Endothelial cell of umbilical vein (primary cell): ENCODE measurements around the gene ZNF83. TPM values are rescaled to one million over a fixed set of nuclear protein-coding genes. Genes with fewer than 3 reads are reported as not detected.
A peak's percentile ranks its signal among the peaks of the same experiment; 100 is the strongest.

Experiments used
- BruUV-seq: library from RNA; stranded (reverse); fragments of 400-500 nt; replicated peaks from 2 replicates; lab custom pipeline; 2021; lab: Mats Ljungman, UMichigan
- CTCF ChIA-PET: fragments of 300-600, 350-600 bp; sonication (Branson Sonifier 250); formaldehyde crosslinking; loops from one replicate; lab custom pipeline; 2021; ENCODE audit warnings: antibody characterized with exemption, inconsistent platforms; lab: Charles Lee
- POLR2A ChIA-PET: fragments of 300-600, 350-600 bp; sonication (Branson Sonifier 250); formaldehyde crosslinking; loops from one replicate; lab custom pipeline; 2021; ENCODE audit warnings: antibody characterized with exemption, inconsistent platforms; lab: Charles Lee
- DNase-seq: peaks from one replicate; pipeline ENCODE4 v3.0.0-alpha.2; 2011; ENCODE audit warnings: low read depth, low spot score
- FAIRE-seq: peaks from 2 replicates; lab custom pipeline; 2011; peaks lifted over from hg19 to GRCh38; lab: Jason Lieb, UNC
- H2AFZ ChIP-seq: 2 replicates; pipeline ENCODE4 v1.6.0; 2012; ENCODE audit warnings: low read depth, low read length, control low read depth, inconsistent platforms
- H3K27ac ChIP-seq: 2 replicates; pipeline ENCODE4 v1.5.1; 2011; ENCODE audit warnings: low read depth, mild to moderate bottlenecking, control low read depth, low read length, moderate library complexity; ENCODE audit not compliant: insufficient read depth
- H3K27me3 ChIP-seq, 2 experiments: 2 replicates each; pipeline versions ENCODE4 v1.6.0 to v1.6.1; 2011; ENCODE audit warnings: low read length in 2 of 2, mixed read lengths in 1 of 2; ENCODE audit not compliant: control insufficient read depth in 2 of 2, insufficient read depth in 2 of 2
- H3K36me3 ChIP-seq, 2 experiments: 2 replicates in 1 of 2; 3 replicates in 1 of 2; pipeline ENCODE4 v1.5.1; 2011; ENCODE audit warnings: low read length in 2 of 2, mild to moderate bottlenecking in 1 of 2, moderate library complexity in 1 of 2; ENCODE audit not compliant: control insufficient read depth in 2 of 2, insufficient read depth in 2 of 2; ENCODE audit errors: extremely low read depth in 1 of 2
- H3K4me1 ChIP-seq: 3 replicates; pipeline ENCODE4 v1.5.1; 2011; ENCODE audit warnings: mild to moderate bottlenecking, low read length; ENCODE audit not compliant: control insufficient read depth, insufficient read depth; ENCODE audit errors: extremely low read depth
- H3K4me2 ChIP-seq: 2 replicates; pipeline ENCODE4 v1.6.1; 2011; ENCODE audit warnings: low read length, control low read depth, mixed read lengths; ENCODE audit not compliant: insufficient read depth
- H3K4me3 ChIP-seq, 3 experiments: fragments of 200-600 bp in 1 of 3; sonication (generic), shearing (Covaris generic) in 1 of 3; replicated peaks in 1 of 3; 2 replicates each; pipeline ENCODE4 v1.5.1; 2011 to 2016; ENCODE audit warnings: control low read depth in 3 of 3, low read length in 3 of 3, mild to moderate bottlenecking in 2 of 3, inconsistent platforms in 1 of 3, low read depth in 1 of 3, moderate library complexity in 1 of 3; ENCODE audit not compliant: insufficient read depth in 1 of 3
- H3K79me2 ChIP-seq: 2 replicates; pipeline ENCODE4 v1.6.0; 2012; ENCODE audit warnings: low read length, inconsistent platforms; ENCODE audit not compliant: control insufficient read depth, insufficient read depth
- H3K9ac ChIP-seq: replicated peaks from 2 replicates; pipeline ENCODE3; 2011; ENCODE audit warnings: low read length, control low read depth; ENCODE audit not compliant: insufficient read depth; ENCODE audit errors: extremely low read depth
- H3K9me1 ChIP-seq: replicated peaks from 3 replicates; pipeline ENCODE4 v1.6.0; 2011; ENCODE audit warnings: mild to moderate bottlenecking, low read length; ENCODE audit not compliant: control insufficient read depth, insufficient read depth; ENCODE audit errors: extremely low read depth
- H3K9me3 ChIP-seq: replicated peaks from 2 replicates; pipeline ENCODE4 v1.5.1; 2012; ENCODE audit warnings: low read length, inconsistent platforms; ENCODE audit not compliant: control insufficient read depth, insufficient read depth
- H4K20me1 ChIP-seq: replicated peaks from 2 replicates; pipeline ENCODE3; 2011; ENCODE audit warnings: mild to moderate bottlenecking, low read length; ENCODE audit not compliant: control insufficient read depth, insufficient read depth; ENCODE audit errors: extremely low read depth
- EZH2 ChIP-seq: IDR thresholded peaks from 2 replicates; pipeline ENCODE4 v1.6.1; 2012; ENCODE audit warnings: borderline replicate concordance, low read depth, mild to moderate bottlenecking, moderate library complexity, low read length, inconsistent platforms; ENCODE audit not compliant: severe bottlenecking
- FOS ChIP-seq: IDR thresholded peaks from 2 replicates; pipeline ENCODE4 v1.6.1; 2011; ENCODE audit warnings: mild to moderate bottlenecking, low read length, moderate library complexity, borderline replicate concordance; ENCODE audit not compliant: insufficient read depth
- GATA2 ChIP-seq: IDR thresholded peaks from 2 replicates; pipeline ENCODE4 v1.7.0; 2011; ENCODE audit warnings: low read depth, mild to moderate bottlenecking, moderate library complexity, mixed read lengths, low read length; ENCODE audit not compliant: insufficient read length, insufficient read depth
- JUN ChIP-seq: IDR thresholded peaks from 2 replicates; pipeline ENCODE4 v1.6.1; 2011; ENCODE audit warnings: borderline replicate concordance, low read depth; ENCODE audit not compliant: insufficient read length, insufficient read depth
- MYC ChIP-seq: IDR thresholded peaks from one replicate; pipeline ENCODE4 v1.6.1; 2011; ENCODE audit warnings: mild to moderate bottlenecking, low read depth, low read length
- POLR2A ChIP-seq: IDR thresholded peaks from 2 replicates; pipeline ENCODE4 v1.6.1; 2012; ENCODE audit warnings: low read depth, mild to moderate bottlenecking, control low read depth, low read length
- POLR2AphosphoS5 ChIP-seq: IDR thresholded peaks from 2 replicates; pipeline ENCODE4 v1.6.1; 2012; ENCODE audit warnings: low read depth, mild to moderate bottlenecking, control low read depth, low read length, moderate library complexity; ENCODE audit not compliant: insufficient read depth
- dilution Hi-C: fragments of 300-500 bp; cut with MboI; formaldehyde crosslinking; loops from one replicate; pipeline ENCODE4 v1.15.0; 2019; ENCODE audit warnings: low sequenced_read_pairs; ENCODE audit not compliant: extremely low pct_ligation_motif_present
- intact Hi-C: fragments of 100-400 bp; cut with micrococcal nuclease; formaldehyde crosslinking; loops from one replicate; pipeline ENCODE4 v1.10.0; 2022
- polyA plus RNA-seq, 4 experiments: library from polyadenylated mRNA; depleted of rRNA in 3 of 4; stranded (reverse) in 3 of 4; unstranded in 1 of 4; fragments of >200 nt; gene quantifications; 2 replicates each; pipeline versions ENCODE4 v1.2.1 to v1.2.3, GENCODE V29; 2011 to 2012; ENCODE audit warnings: missing spikeins in 1 of 4
- total RNA-seq: library from RNA; stranded (reverse); gene quantifications from 2 replicates; pipeline ENCODE4 v1.2.3, GENCODE V29; 2021
- TF ChIP-seq, protein P1 (sequence below): IDR thresholded peaks from 2 replicates; pipeline ENCODE4 v1.6.1; 2011; ENCODE audit not compliant: insufficient read depth, insufficient read length
- TF ChIP-seq, protein P2 (sequence below), 2 donors: IDR thresholded peaks; 1 replicate in 1 of 2; 2 replicates in 1 of 2; pipeline ENCODE4 v1.5.1; 2011; ENCODE audit warnings: low read length in 2 of 2, mild to moderate bottlenecking in 2 of 2, moderate library complexity in 2 of 2, control low read depth in 1 of 2, inconsistent platforms in 1 of 2, low read depth in 1 of 2; ENCODE audit not compliant: insufficient read depth in 1 of 2; ENCODE audit errors: extremely low read depth in 1 of 2

The ZNF83 gene
- total and polyA plus RNA-seq, 2 donors (not counting 3 experiments of a cell fraction or from before 2014, with no cell fraction given): 32.3 to 41.4 TPM

- Histone ChIP-seq H3K9me3 (no peaks in the 10 kb centered on the region), H3K27me3 (no peaks in the 10 kb centered on the region), H3K4me1 (no peaks in the 10 kb centered on the region), H3K4me3 (no peak overlapping the region), H3K79me2 (peaks cover 6% of the 10 kb centered on the region), H2AFZ (no peak overlapping the region), H3K36me3 (peaks cover 0 to 1% of the 10 kb centered on the region in 2 experiments), H3K9me1 (no peaks in the 10 kb centered on the region), H3K27ac (no peak overlapping the region), H3K9ac (no peak overlapping the region), H4K20me1 (no peaks in the 10 kb centered on the region), H3K4me2 (no peak overlapping the region)
- FAIRE-seq (no peak), DNase-seq (peak; percentile 18)
- ChIA-PET POLR2A (no interaction called here), CTCF (interaction anchor here (1.0 kb wide), 1 partner anchor 197 kb away, joined by 3 read pairs; the partner anchor contains the start of gene ZNF880)
- dilution Hi-C loops: no loop called here
- intact Hi-C loops: no loop called here
- no TSS peak for BruUV-seq
- TF ChIP-seq FOS: no peak
- TF ChIP-seq JUN: peak; percentile 17
Measured at GRCh38 chr19:52566588-52566987, 71.6 kb downstream of the ZNF83 start.

GRCh38 chr19:52566121-52566520 is 72.0 kb downstream of the ZNF83 start:
- Histone ChIP-seq H3K4me1 (no peaks in the 10 kb centered on the region), H3K36me3 (peaks cover 0 to 1% of the 10 kb centered on the region in 2 experiments), H3K27ac (no peak overlapping the region), H2AFZ (no peak overlapping the region), H3K4me2 (no peak overlapping the region), H3K79me2 (peaks cover 4% of the 10 kb centered on the region), H3K4me3 (no peak overlapping the region), H3K27me3 (no peaks in the 10 kb centered on the region), H3K9ac (no peak overlapping the region), H4K20me1 (no peaks in the 10 kb centered on the region), H3K9me3 (no peaks in the 10 kb centered on the region), H3K9me1 (no peaks in the 10 kb centered on the region)
- BruUV-seq: no TSS peak
- dilution Hi-C loops (no loop called here), intact Hi-C loops (no loop called here)
- POLR2A ChIA-PET: no interaction called here
- TF ChIP-seq, protein P1, sequence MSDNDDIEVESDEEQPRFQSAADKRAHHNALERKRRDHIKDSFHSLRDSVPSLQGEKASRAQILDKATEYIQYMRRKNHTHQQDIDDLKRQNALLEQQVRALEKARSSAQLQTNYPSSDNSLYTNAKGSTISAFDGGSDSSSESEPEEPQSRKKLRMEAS: no peak
- TF ChIP-seq, protein P2, sequence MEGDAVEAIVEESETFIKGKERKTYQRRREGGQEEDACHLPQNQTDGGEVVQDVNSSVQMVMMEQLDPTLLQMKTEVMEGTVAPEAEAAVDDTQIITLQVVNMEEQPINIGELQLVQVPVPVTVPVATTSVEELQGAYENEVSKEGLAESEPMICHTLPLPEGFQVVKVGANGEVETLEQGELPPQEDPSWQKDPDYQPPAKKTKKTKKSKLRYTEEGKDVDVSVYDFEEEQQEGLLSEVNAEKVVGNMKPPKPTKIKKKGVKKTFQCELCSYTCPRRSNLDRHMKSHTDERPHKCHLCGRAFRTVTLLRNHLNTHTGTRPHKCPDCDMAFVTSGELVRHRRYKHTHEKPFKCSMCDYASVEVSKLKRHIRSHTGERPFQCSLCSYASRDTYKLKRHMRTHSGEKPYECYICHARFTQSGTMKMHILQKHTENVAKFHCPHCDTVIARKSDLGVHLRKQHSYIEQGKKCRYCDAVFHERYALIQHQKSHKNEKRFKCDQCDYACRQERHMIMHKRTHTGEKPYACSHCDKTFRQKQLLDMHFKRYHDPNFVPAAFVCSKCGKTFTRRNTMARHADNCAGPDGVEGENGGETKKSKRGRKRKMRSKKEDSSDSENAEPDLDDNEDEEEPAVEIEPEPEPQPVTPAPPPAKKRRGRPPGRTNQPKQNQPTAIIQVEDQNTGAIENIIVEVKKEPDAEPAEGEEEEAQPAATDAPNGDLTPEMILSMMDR (IDR thresholded peaks at IDR 0.05; ENCODE audit: extremely low read depth in 1 of 2, insufficient read depth in 1 of 2, low read depth in 1 of 2, low read length in 2 of 2): no peak
- no peak for TF ChIP-seq GATA2
- no peak for TF ChIP-seq POLR2A
- no peak for TF ChIP-seq POLR2AphosphoS5
- no peak for TF ChIP-seq FOS
- TF ChIP-seq JUN: no peak
- no peak for TF ChIP-seq MYC
- TF ChIP-seq EZH2: no peak
- FAIRE-seq: no peak
- no peak for DNase-seq
- CTCF ChIA-PET: no interaction called here
